Activated naive CD8-positive, alpha-beta T cell (primary cell): ENCODE measurements around the gene PREPL.
"Not testable (repeated sequence)": the region's sequence is repeated elsewhere in the genome, so short reads cannot be mapped to it uniquely, and the experiment has no call there.

ENCODE experiments used
- H3K27ac Mint-ChIP-seq: one replicate; pipeline ENCODE4 v1.8.0; 2021; ENCODE audit warnings: mixed read lengths
- H3K27me3 Mint-ChIP-seq: one replicate; pipeline ENCODE4 v1.8.0; 2021; ENCODE audit warnings: mixed read lengths
- H3K36me3 Mint-ChIP-seq: one replicate; pipeline ENCODE4 v1.8.0; 2021; ENCODE audit warnings: mixed read lengths
- H3K4me1 Mint-ChIP-seq: one replicate; pipeline ENCODE4 v1.8.0; 2021; ENCODE audit warnings: low read depth, mixed read lengths
- H3K4me3 Mint-ChIP-seq: one replicate; pipeline ENCODE4 v1.8.0; 2021; ENCODE audit warnings: mild to moderate bottlenecking, mixed read lengths
- H3K9me3 Mint-ChIP-seq: one replicate; pipeline ENCODE4 v1.8.0; 2021; ENCODE audit warnings: low read depth, mixed read lengths

PREPL gene

GRCh38 chr2:44361330-44362206 lies at the start of gene PREPL, which contains the start of gene CAMKMT:
Gene PREPL, minus strand, starts transcription at chr2:44361494. Its CDS starts 15,152 bp downstream, at chr2:44346342.
Gene CAMKMT, plus strand, starts transcription at chr2:44361947.
- Mint-ChIP-seq H3K4me1 (peaks cover 62% of the 10 kb centered on the region), H3K27me3 (no peaks in the 10 kb centered on the region), H3K9me3 (no peaks in the 10 kb centered on the region), H3K27ac (peak within 1 kb of the TSS; percentile 100), H3K4me3 (peak within 1 kb of the TSS; percentile 100), H3K36me3 (peaks cover 10% of the 10 kb centered on the region)

DNA sequence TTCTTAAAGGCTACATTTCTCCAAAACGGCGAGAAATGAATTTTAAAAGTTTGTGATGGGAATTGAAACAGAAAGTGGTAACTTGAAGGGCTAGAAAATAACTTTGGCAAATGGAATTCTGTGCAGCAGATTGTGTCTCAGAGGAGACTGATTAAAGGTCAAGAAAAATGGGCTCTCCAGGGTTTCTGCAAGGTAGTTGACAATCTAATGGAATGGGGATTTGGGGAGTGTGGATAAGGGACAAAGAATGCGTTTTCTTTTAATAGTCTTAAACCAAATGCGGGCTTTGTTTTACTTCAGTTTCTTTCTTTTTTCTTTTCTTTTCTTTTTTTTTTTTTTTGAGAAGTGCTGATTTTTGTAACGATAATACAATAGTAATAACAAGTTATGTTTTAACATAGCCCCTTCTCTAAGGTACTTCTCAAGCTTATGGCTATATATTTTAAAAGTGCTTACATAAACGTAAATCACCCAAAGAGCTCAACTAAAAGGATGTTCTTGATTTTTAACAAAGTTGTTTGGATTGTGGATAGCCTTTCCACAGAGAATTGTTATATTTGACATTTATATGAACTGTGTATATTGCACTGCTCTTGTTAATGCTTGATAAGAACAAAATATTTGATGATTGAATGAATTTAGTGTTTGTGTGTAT lies 37.1 kb upstream of the PREPL start:
- Mint-ChIP-seq H3K4me1 (peaks cover 6% of the 10 kb centered on the region), H3K27me3 (no peaks in the 10 kb centered on the region), H3K36me3 (peaks cover 9% of the 10 kb centered on the region), H3K4me3 (no peak overlapping the region), H3K27ac (no peak overlapping the region), H3K9me3 (no peaks in the 10 kb centered on the region)

DNA sequence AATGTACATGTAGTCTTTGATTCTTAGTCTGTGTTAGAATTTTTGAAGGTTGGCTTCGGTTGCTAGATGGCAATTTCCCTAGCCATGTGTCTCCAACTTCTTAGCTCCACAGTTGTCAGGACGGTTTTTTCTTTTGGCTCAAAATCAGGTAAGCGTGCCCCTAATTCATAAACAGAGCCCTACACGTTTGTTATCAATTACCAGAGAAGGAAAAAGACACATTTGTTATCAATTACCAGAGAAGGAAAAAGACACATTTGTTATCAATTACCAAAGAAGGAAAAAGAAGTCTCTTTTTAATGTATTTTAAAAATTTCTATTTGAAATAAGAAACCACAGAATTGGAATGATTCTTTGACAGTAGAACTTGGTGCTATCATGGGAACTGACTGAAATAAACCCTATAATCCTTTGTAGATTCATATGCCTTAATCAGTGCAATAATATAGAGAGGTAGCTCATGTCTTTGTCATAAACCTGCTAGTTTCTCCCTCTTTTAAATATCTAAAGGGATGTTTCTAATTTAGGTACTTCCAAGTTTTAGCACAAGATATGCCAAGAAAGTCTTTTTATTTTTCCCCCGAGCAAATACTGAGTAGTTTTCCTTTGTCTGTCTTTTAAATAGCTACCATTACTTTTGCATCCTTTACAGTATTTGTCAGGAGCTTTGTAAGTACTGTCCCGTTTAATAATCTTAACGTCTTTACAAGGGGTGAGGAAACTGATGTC lies 36.3 kb upstream of the PREPL start:
- Mint-ChIP-seq H3K36me3 (peaks cover 7% of the 10 kb centered on the region), H3K4me3 (no peak overlapping the region), H3K27me3 (no peaks in the 10 kb centered on the region), H3K4me1 (peaks cover 6% of the 10 kb centered on the region), H3K9me3 (no peaks in the 10 kb centered on the region), H3K27ac (no peak overlapping the region)

DNA sequence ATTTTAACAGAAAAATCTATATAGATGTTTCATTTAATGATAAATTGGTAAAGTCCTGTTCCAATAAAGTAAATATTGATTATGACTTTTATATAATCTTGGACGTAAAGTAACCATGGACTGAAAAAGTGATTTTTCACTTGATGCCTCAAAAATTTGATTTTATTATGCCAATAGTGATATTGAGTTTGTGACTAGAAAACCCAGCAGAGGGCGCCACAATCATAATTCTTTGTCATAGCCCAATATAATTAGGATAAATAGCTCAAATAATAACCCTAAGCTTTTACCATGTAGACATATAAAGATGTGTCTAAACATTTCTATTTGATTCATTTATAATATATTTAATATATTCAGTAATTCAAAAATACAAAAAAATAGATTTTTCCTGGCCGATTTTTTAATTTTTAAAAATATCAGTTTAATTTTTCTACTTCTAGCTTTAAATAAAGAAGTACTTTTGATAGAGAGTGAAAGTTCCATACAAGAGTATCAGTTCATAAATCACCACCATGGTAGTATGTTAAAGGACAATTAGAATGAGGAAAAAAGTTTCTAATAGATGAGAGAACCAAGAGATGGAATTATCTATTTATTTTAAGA lies 31.1 kb upstream of the PREPL start:
- H3K27ac Mint-ChIP-seq: no peak overlapping the region
- no peaks in the 10 kb centered on the region for H3K9me3 Mint-ChIP-seq
- H3K4me3 Mint-ChIP-seq: no peak overlapping the region

GRCh38 chr2:44389895-44390294 lies 28.6 kb upstream of the PREPL start:
- H3K36me3 Mint-ChIP-seq: peaks cover 12% of the 10 kb centered on the region
- no peaks in the 10 kb centered on the region for H3K9me3 Mint-ChIP-seq
- H3K27me3 Mint-ChIP-seq: no peaks in the 10 kb centered on the region
- no peak overlapping the region for H3K27ac Mint-ChIP-seq
- peaks cover 24% of the 10 kb centered on the region for H3K4me1 Mint-ChIP-seq
- H3K4me3 Mint-ChIP-seq: no peak overlapping the region

More for the DNA sequence above, 31.1 kb upstream of the PREPL start:
- Mint-ChIP-seq H3K4me1 (peaks cover 10% of the 10 kb centered on the region), H3K27me3 (no peaks in the 10 kb centered on the region), H3K36me3 (peaks cover under 1% of the 10 kb centered on the region)

DNA sequence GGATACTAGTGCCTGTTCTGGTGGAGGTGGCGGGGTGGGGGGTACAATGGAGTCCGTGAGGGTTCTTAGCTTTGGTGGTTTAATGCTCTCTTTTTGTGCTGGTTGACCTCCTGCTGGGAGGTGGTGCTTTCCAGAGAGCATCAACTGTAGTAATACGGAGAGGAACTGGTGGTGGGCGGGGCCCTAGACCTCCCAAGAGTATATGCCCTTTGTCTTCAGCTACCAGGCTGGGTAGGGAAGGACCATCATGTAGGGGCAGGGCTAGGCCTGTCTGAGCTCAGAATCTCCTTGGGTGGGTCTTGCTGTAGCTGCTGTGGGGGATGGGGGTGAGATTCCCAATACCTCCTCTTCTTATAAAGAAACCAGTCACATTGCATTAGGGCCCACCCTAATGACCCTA lies 27.6 kb upstream of the PREPL start:
- H3K9me3 Mint-ChIP-seq: no peaks in the 10 kb centered on the region
- no peaks in the 10 kb centered on the region for H3K27me3 Mint-ChIP-seq
- H3K27ac Mint-ChIP-seq: no peak overlapping the region
- H3K4me3 Mint-ChIP-seq: no peak overlapping the region
- peaks cover 23% of the 10 kb centered on the region for H3K36me3 Mint-ChIP-seq
- H3K4me1 Mint-ChIP-seq: peaks cover 29% of the 10 kb centered on the region

- H3K4me3 Mint-ChIP-seq, H3K27ac Mint-ChIP-seq, H3K27me3 Mint-ChIP-seq, H3K9me3 Mint-ChIP-seq: not testable (repeated sequence)
- H3K36me3 Mint-ChIP-seq: peaks cover 31% of the 10 kb centered on the region
- H3K4me1 Mint-ChIP-seq: peaks cover 29% of the 10 kb centered on the region
Observed at GRCh38 chr2:44385226-44385625, 23.9 kb upstream of the PREPL start.

- Mint-ChIP-seq H3K27me3 (no peaks in the 10 kb centered on the region), H3K4me1 (peaks cover 5% of the 10 kb centered on the region), H3K27ac (no peak overlapping the region), H3K9me3 (no peaks in the 10 kb centered on the region), H3K4me3 (no peak overlapping the region), H3K36me3 (peaks cover 23% of the 10 kb centered on the region)
Observed at GRCh38 chr2:44377486-44377885, 16.2 kb upstream of the PREPL start.

DNA sequence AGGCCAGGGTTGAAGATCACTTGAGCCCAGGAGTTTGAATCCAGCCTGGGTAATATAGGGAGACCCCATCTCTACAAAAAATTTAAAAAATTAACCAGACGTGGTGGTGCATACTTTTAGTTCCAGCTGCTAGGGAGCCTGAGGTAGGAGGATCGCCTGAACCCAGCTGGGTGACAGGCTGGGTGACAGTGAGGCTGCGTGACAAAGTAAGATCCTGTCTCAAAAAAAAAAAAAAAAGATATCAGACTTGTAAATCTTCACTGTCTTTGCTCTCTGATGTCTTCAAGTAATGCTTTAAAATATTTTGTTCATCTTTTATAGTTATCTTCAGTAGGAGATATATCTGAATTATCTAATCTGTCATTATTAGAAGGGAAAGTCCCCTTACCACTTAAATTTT lies 11.0 kb upstream of the PREPL start:
- Mint-ChIP-seq H3K4me1 (peaks cover 22% of the 10 kb centered on the region), H3K36me3 (peaks cover 15% of the 10 kb centered on the region), H3K27me3 (no peaks in the 10 kb centered on the region), H3K9me3 (no peaks in the 10 kb centered on the region), H3K4me3 (no peak overlapping the region), H3K27ac (no peak overlapping the region)

GRCh38 chr2:44371445-44371844 lies 10.2 kb upstream of the PREPL start:
- Mint-ChIP-seq H3K27me3 (no peaks in the 10 kb centered on the region), H3K27ac (no peak overlapping the region), H3K36me3 (peaks cover 15% of the 10 kb centered on the region), H3K9me3 (no peaks in the 10 kb centered on the region), H3K4me1 (peaks cover 22% of the 10 kb centered on the region), H3K4me3 (no peak overlapping the region)

DNA sequence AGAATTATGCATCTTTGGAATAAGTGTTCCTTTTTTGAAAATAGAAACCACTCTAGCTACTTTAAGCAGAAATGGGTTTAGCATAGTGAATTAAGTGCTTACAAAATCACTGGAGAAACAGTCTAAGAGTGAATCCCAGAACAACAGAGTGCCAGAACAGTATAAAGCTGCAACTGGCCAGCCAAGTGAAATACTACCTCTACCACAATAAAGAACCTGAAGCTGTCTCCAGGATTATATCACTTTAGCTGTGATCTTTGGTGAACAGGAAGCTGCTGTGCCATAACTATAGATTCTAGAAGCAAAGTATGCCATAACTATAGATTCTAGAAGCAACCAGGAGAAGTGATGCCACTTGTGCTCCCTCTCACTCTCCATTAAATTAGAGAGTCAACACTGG lies 8.1 kb upstream of the PREPL start:
- no peaks in the 10 kb centered on the region for H3K27me3 Mint-ChIP-seq
- H3K9me3 Mint-ChIP-seq: no peaks in the 10 kb centered on the region
- peaks cover 22% of the 10 kb centered on the region for H3K36me3 Mint-ChIP-seq
- no peak overlapping the region for H3K4me3 Mint-ChIP-seq
- H3K4me1 Mint-ChIP-seq: peaks cover 34% of the 10 kb centered on the region
- no peak overlapping the region for H3K27ac Mint-ChIP-seq

- Mint-ChIP-seq H3K4me3 (no peak overlapping the region), H3K27me3 (no peaks in the 10 kb centered on the region), H3K36me3 (peaks cover 18% of the 10 kb centered on the region), H3K4me1 (peaks cover 41% of the 10 kb centered on the region), H3K27ac (no peak overlapping the region), H3K9me3 (no peaks in the 10 kb centered on the region)
Observed at GRCh38 chr2:44367591-44367990, 6.3 kb upstream of the PREPL start.

GRCh38 chr2:44364604-44365003 lies 3.3 kb upstream of the PREPL start:
- H3K27ac Mint-ChIP-seq: no peak overlapping the region
- H3K4me1 Mint-ChIP-seq: peaks cover 48% of the 10 kb centered on the region
- H3K4me3 Mint-ChIP-seq: peak overlapping the region; percentile 60
- H3K9me3 Mint-ChIP-seq: no peaks in the 10 kb centered on the region
- peaks cover 16% of the 10 kb centered on the region for H3K36me3 Mint-ChIP-seq
- no peaks in the 10 kb centered on the region for H3K27me3 Mint-ChIP-seq

DNA sequence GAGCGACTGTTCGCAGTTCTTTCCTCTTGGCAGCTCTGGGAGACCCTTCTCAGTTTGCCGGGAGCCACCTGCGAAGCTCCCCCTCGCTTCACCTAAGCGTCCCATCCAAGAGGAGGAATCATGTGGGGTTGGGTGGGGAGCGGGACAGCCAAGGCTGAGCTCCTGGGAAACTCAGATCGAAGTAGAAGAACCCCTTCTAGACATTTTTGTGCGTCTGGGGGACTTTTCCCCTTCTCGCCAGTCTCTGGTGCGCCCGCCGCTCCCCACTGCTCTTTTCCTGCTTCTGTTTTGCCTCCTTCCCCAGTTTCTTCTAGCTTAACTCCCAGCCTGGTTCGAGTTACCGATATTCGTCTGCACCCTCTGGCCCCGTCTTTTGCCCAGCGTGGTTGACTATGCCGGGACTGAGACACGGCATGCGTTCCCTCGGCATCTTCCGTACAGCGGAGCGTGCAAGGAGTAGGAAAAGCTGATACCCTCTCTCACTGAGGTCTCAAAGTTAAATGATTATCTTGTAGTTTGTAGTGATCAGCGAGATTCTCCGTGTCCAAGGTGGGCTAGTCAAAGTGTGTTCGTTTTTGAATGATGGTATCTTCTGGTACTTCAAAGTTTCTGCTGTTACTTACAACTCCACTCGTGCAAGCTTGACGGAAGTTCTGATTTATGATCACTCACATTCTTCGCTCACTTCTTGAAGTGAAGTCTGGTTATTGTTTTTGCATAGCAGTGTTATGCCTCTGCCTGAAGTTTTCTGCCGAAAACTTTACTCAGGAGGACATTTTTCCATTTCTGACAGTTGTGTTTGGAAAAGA lies 1.1 kb upstream of the PREPL start:
- no peaks in the 10 kb centered on the region for H3K27me3 Mint-ChIP-seq
- H3K36me3 Mint-ChIP-seq: peaks cover 10% of the 10 kb centered on the region
- peak overlapping the region; percentile 100 for H3K4me3 Mint-ChIP-seq
- H3K9me3 Mint-ChIP-seq: no peaks in the 10 kb centered on the region
- peak overlapping the region; percentile 100 for H3K27ac Mint-ChIP-seq
- H3K4me1 Mint-ChIP-seq: peaks cover 57% of the 10 kb centered on the region
